ENCODE results near the gene GRIK3. TPM values are rescaled to one million over a fixed set of nuclear protein-coding genes. Genes with fewer than 3 reads are reported as not detected.

GRIK3 gene
- total and polyA plus RNA-seq, 2 experiments from 2014 or later = 0.31 to 2.9 TPM

DNA sequence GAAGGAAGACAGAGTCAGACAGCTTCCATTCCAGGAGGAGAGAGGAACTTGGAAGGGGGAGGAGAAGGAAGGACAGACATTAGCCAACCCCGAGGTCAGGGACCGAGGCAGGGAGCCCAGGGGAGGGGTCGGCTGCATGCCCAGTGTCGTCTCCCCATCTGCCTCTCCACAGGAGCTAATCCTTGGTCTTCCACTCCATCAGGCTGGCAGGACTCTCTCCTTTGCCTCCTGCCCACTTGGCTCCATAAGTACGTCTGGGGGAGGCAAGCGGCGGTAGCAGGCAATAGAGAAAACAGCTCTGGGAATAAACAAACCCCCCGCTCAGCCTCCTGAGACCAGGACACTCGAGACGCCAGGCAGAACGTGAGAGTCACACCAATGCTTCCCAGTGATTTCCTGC, 71.3 kb downstream of the GRIK3 start (continued):
- TF ChIP-seq, protein P1, sequence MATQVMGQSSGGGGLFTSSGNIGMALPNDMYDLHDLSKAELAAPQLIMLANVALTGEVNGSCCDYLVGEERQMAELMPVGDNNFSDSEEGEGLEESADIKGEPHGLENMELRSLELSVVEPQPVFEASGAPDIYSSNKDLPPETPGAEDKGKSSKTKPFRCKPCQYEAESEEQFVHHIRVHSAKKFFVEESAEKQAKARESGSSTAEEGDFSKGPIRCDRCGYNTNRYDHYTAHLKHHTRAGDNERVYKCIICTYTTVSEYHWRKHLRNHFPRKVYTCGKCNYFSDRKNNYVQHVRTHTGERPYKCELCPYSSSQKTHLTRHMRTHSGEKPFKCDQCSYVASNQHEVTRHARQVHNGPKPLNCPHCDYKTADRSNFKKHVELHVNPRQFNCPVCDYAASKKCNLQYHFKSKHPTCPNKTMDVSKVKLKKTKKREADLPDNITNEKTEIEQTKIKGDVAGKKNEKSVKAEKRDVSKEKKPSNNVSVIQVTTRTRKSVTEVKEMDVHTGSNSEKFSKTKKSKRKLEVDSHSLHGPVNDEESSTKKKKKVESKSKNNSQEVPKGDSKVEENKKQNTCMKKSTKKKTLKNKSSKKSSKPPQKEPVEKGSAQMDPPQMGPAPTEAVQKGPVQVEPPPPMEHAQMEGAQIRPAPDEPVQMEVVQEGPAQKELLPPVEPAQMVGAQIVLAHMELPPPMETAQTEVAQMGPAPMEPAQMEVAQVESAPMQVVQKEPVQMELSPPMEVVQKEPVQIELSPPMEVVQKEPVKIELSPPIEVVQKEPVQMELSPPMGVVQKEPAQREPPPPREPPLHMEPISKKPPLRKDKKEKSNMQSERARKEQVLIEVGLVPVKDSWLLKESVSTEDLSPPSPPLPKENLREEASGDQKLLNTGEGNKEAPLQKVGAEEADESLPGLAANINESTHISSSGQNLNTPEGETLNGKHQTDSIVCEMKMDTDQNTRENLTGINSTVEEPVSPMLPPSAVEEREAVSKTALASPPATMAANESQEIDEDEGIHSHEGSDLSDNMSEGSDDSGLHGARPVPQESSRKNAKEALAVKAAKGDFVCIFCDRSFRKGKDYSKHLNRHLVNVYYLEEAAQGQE (IDR thresholded peaks at IDR 0.05; ENCODE audit: unreplicated experiment) = no peak
- no peak for TF ChIP-seq NANOG (IDR thresholded peaks at IDR 0.05; ENCODE audit: borderline replicate concordance)
- no peak for TF ChIP-seq ZNF331 (CRISPR knock-in tag; IDR thresholded peaks at IDR 0.05; ENCODE audit: low read depth)

DNA sequence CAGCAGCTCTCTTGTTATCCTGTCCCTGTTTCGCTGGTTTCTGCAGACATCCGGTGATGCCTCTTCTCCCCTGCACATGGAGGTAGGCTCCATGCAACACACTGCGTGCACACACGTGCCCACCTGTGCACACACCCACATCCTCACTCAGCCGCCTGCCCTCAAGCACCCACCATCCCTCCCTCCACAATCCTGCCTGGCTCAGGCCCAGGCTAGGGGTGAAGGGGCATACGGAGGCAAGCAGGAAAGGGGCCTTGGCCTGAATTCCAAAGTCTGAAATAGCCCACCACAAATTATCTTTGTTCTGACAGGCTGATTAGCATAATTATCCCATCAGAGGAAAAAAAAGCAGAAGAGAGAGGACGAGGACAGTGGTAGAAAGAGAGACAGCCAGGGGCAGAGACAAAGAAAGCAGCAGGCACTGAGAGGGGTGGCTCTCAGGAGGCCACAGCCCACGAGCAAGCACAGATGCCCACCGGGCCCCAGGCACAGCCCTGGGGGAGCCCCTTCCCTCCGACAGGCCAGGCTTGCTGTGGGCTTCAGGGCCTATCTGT, 73.2 kb downstream of the GRIK3 start:
- Histone ChIP-seq H2AFZ (no peak overlapping the region), H3K79me2 (replicated peaks; ENCODE audit: insufficient read depth) (no peaks in the 10 kb centered on the region), H3K4me3 (no peak overlapping the region), H3F3A (replicated peaks; ENCODE audit: low read depth) (no peaks in the 10 kb centered on the region), H3K4me2 (no peak overlapping the region), H4K20me1 (replicated peaks; ENCODE audit: insufficient read depth) (no peaks in the 10 kb centered on the region), H3K27ac (ENCODE audit: low read depth) (no peak overlapping the region), H3K4me1 (ENCODE audit: insufficient read depth) (no peaks in the 10 kb centered on the region), H3K9me2 (ENCODE audit: insufficient read depth) (no peaks in the 10 kb centered on the region; the same call in 1 of the 2 replicates), H3K36me3 (ENCODE audit: insufficient read depth) (no peaks in the 10 kb centered on the region), H3K27me3 (ENCODE audit: insufficient read depth) (no peaks in the 10 kb centered on the region)
- Mint-ChIP-seq H3K4me1 (peaks cover 5% of the 10 kb centered on the region; the same call in 2 of the 3 replicates), H3K27me3 (ENCODE audit: insufficient read depth, low read depth, poor library complexity) (peaks cover 4% of the 10 kb centered on the region), H3K4me3 (no peak overlapping the region), H3K36me3 (ENCODE audit: low read depth) (no peaks in the 10 kb centered on the region), H3K27ac (no peak overlapping the region), H3K9me3 (no peaks in the 10 kb centered on the region)
- ATAC-seq (no peak), DNase-seq (ENCODE audit: low spot score) (no peak)
- no peak for TF ChIP-seq ZNF331 (CRISPR knock-in tag; IDR thresholded peaks at IDR 0.05; ENCODE audit: low read depth)
- TF ChIP-seq NANOG (IDR thresholded peaks at IDR 0.05; ENCODE audit: borderline replicate concordance) = no peak
- TF ChIP-seq JUNB (IDR thresholded peaks at IDR 0.05; ENCODE audit: unreplicated experiment) = no peak
- TF ChIP-seq CREB1 (CRISPR knock-in tag; IDR thresholded peaks at IDR 0.05; ENCODE audit: low read depth) = no peak
- no peak for TF ChIP-seq ZNF114 (CRISPR knock-in tag; IDR thresholded peaks at IDR 0.05)
- no peak for TF ChIP-seq EZH2 (IDR thresholded peaks at IDR 0.05; ENCODE audit: low read depth, unreplicated experiment)
- TF ChIP-seq, protein P2, sequence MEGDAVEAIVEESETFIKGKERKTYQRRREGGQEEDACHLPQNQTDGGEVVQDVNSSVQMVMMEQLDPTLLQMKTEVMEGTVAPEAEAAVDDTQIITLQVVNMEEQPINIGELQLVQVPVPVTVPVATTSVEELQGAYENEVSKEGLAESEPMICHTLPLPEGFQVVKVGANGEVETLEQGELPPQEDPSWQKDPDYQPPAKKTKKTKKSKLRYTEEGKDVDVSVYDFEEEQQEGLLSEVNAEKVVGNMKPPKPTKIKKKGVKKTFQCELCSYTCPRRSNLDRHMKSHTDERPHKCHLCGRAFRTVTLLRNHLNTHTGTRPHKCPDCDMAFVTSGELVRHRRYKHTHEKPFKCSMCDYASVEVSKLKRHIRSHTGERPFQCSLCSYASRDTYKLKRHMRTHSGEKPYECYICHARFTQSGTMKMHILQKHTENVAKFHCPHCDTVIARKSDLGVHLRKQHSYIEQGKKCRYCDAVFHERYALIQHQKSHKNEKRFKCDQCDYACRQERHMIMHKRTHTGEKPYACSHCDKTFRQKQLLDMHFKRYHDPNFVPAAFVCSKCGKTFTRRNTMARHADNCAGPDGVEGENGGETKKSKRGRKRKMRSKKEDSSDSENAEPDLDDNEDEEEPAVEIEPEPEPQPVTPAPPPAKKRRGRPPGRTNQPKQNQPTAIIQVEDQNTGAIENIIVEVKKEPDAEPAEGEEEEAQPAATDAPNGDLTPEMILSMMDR (conservative IDR thresholded peaks at IDR 0.05; ENCODE audit: low read depth in 2 of 2) = no peak
- TF ChIP-seq EZH2phosphoT487 (IDR thresholded peaks at IDR 0.05; ENCODE audit: unreplicated experiment) = no peak
- TF ChIP-seq, protein P3, sequence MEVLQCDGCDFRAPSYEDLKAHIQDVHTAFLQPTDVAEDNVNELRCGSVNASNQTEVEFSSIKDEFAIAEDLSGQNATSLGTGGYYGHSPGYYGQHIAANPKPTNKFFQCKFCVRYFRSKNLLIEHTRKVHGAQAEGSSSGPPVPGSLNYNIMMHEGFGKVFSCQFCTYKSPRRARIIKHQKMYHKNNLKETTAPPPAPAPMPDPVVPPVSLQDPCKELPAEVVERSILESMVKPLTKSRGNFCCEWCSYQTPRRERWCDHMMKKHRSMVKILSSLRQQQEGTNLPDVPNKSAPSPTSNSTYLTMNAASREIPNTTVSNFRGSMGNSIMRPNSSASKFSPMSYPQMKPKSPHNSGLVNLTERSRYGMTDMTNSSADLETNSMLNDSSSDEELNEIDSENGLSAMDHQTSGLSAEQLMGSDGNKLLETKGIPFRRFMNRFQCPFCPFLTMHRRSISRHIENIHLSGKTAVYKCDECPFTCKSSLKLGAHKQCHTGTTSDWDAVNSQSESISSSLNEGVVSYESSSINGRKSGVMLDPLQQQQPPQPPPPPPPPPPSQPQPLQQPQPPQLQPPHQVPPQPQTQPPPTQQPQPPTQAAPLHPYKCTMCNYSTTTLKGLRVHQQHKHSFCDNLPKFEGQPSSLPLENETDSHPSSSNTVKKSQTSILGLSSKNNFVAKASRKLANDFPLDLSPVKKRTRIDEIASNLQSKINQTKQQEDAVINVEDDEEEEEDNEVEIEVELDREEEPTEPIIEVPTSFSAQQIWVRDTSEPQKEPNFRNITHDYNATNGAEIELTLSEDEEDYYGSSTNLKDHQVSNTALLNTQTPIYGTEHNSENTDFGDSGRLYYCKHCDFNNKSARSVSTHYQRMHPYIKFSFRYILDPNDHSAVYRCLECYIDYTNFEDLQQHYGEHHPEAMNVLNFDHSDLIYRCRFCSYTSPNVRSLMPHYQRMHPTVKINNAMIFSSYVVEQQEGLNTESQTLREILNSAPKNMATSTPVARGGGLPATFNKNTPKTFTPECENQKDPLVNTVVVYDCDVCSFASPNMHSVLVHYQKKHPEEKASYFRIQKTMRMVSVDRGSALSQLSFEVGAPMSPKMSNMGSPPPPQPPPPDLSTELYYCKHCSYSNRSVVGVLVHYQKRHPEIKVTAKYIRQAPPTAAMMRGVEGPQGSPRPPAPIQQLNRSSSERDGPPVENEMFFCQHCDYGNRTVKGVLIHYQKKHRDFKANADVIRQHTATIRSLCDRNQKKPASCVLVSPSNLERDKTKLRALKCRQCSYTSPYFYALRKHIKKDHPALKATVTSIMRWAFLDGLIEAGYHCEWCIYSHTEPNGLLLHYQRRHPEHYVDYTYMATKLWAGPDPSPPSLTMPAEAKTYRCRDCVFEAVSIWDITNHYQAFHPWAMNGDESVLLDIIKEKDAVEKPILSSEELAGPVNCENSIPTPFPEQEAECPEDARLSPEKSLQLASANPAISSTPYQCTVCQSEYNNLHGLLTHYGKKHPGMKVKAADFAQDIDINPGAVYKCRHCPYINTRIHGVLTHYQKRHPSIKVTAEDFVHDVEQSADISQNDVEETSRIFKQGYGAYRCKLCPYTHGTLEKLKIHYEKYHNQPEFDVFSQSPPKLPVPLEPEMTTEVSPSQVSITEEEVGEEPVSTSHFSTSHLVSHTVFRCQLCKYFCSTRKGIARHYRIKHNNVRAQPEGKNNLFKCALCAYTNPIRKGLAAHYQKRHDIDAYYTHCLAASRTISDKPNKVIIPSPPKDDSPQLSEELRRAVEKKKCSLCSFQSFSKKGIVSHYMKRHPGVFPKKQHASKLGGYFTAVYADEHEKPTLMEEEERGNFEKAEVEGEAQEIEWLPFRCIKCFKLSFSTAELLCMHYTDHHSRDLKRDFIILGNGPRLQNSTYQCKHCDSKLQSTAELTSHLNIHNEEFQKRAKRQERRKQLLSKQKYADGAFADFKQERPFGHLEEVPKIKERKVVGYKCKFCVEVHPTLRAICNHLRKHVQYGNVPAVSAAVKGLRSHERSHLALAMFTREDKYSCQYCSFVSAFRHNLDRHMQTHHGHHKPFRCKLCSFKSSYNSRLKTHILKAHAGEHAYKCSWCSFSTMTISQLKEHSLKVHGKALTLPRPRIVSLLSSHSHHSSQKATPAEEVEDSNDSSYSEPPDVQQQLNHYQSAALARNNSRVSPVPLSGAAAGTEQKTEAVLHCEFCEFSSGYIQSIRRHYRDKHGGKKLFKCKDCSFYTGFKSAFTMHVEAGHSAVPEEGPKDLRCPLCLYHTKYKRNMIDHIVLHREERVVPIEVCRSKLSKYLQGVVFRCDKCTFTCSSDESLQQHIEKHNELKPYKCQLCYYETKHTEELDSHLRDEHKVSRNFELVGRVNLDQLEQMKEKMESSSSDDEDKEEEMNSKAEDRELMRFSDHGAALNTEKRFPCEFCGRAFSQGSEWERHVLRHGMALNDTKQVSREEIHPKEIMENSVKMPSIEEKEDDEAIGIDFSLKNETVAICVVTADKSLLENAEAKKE (CRISPR knock-in tag; IDR thresholded peaks at IDR 0.05) = no peak
